GM19438 (cell line): ENCODE results near the gene BMS1.
"Not testable (repeated sequence)": the region's sequence is repeated elsewhere in the genome, so short reads cannot be mapped to it uniquely, and the experiment has no call there.

Experiments
- ATAC-seq: cut with Tn5 transposase; IDR thresholded peaks from one replicate; pipeline ENCODE4 v1.9.1; 2021; ENCODE audit warnings: low read depth; ENCODE audit not compliant: unreplicated experiment

Gene BMS1

DNA sequence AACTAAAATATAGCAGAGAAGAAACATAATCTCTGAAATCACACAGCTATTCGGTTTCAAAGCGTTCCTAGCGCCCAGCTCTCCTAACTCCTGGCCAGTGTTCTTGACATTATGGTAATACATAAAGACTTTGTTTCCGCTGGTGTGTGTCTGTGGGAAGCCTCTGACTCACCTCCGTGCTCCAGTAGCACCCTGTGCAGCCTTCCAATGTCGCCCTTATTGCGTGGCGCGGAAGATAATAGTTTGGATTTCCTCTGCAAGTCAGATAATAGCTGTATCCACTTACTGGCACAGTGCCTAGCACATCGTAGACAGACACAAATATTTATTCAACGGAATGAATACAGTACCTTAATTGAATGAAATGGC, 570 bp downstream of the BMS1 start:
- no peak for ATAC-seq

- ATAC-seq, result no peak
Observed at GRCh38 chr10:42785759-42786158, 3.2 kb downstream of the BMS1 start.

DNA sequence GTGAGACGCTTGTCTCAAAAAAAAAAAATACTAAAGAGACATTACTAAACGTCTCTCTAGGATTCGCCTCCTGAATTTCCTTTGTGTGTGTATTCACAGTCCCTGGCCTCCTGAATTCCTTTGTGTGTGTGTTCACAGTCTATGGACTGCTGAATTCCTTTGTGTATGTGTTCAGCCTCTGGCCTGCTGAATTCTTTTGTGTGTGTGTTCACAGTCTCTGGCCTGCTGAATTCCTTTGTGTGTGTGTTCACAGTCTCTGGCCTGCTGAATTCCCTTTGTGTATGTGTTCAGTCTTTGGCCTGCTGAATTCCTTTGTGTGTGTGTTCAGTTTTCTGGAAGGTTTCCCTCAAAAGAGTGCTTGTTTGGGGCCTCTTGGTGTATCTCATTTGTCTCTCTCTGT, 8.2 kb downstream of the BMS1 start:
- ATAC-seq, result no peak

GRCh38 chr10:42795701-42796100, 13.1 kb downstream of the BMS1 start:
- ATAC-seq, result no peak

DNA sequence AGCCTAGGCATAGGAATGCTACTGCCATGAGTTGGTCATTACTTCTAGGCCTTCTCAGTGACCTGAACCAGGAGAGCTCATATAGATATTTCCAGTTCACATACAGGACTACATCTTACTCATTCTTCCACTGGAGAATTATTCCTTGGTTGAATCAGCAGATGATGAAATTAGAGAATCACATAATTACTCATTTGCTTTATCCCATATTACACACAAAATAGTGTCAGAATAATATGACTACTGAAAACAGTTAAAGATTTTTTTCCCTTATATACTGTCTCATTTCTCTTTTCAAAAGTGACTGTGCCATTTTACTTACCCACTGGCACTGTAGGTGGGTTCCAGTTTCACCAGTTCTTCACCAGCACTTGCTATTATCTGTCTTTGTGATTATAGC, 18.5 kb downstream of the BMS1 start:
- no peak for ATAC-seq

DNA sequence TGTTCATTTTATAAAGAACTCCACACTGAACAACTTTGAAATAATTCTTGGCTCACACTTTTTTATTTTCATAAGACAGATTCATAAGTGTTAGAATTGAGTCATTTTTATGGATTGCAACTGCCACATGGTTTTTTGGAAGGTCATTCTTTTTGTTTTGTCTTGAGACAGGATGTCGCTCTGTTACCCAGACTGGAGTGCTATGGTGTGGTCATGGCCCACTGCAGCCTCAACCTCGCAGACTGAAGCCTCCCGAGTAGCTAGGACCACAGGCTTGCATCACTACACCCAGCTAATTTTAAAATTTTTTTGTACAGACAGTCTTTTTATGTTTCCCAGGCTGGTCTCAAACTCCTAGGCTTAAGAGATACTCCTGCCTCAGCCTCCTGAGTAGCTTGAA, 20.3 kb downstream of the BMS1 start:
- ATAC-seq, result no peak

DNA sequence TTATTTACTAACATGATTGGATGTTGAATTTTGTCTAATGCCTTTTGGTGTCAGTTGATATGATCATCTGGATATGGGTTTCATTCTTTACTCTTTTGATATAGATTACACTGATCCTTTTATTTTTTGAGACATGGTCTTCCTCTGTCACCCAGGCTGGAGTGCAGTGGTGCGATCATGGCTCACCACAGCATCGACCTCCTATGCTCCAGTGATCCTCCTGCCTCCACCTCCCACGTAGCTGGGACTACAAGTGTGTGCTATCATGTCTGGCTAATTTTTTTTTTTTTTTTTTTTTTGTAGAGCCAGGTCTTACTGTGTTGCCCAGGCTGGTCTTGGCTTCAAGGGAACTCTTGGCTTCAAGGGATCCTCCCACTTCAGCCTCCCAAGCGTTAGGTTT, 27.1 kb downstream of the BMS1 start:
- no peak for ATAC-seq

DNA sequence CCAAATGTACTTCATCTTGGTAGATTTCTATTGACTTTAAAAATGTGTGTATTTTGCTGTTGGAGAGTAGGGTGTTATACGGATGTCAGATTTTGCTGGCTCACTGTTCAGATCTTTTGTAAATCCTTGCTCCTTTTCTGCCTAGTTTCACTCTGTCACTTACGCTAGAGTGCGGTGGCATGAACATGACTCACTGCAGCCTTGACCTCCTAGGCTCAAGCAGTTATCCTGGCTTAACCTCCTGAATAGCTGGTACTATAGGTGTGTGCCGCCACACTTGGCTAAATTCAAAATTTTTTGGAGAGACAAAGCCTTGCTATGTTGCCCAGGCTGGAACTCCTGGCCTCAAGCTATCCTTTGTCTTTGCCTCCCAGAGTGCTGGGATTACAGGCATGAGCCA, 29.4 kb downstream of the BMS1 start:
- no peak for ATAC-seq

DNA sequence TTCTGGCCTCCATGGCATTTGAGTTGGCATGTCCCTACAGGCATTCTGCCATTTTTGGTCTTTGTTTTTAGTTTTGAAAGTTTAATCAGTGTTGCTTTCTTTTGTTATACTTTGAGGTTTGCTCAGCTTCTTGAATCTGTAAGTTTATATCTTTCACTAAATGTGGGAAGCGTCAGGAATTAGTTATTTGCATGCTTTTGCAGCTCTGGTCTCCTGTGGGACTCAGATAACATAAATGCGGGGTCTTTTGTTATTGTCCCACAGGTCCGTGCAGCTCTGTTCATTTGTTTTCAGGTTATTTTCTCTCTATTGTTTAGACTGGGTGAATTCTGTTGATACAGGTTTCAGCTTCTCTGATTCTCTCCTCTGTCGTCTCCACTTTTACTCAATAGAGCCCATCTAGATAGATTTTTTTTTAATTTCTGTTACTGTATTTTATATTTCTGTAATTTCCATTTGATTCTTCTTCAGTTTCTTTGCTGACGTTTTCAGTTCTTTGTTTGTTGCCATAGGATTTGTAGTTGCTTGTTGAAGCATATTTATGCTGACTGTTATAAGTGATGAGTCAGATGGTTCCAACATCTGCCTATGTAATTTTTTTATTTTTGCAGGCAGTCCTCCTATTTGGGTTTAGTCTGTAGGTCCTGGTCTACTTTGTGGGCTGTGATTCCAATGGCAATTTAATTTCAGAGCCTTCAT, 31.5 kb downstream of the BMS1 start:
- not testable (repeated sequence) for ATAC-seq

DNA sequence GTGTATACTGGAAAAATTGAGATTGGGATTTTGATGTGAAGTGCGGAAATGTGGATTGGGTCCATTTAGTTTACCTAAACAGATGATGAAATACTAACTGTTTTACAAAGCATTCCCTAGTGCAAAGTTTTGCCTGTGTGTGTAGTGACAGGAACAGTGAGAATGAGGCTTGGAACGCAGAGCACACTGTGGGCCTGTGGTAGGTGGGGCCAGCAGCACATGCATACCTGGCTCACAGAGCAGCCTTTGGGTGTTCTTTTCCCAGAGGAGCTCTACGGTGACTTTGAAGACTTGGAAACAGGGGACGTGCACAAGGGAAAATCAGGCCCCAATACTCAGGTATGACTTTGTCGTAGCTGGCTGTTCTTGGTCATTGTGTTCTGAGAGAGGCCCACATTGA, 33.7 kb downstream of the BMS1 start:
- ATAC-seq, result not testable (repeated sequence)

GRCh38 chr10:42816912-42817311, 34.3 kb downstream of the BMS1 start:
- ATAC-seq, result no peak

DNA sequence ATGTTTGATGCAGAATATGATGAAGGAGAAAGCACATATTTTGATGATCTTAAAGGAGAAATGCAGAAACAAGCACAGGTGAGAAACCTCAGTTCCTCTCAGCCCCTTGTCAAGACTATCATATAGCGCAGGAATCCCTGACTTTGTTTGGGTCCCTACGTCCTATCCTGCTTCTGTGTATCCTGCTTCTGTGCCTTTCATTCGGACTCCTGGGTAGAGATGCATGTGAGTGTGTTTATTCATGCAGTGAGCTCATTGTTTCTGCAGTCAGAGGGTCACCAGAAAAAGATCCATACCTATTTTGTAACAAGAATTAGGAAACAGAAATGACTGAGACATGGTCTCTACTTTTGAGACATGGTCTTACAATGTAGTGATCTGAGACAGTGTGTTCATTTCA, 34.8 kb downstream of the BMS1 start:
- ATAC-seq, result not testable (repeated sequence)

DNA sequence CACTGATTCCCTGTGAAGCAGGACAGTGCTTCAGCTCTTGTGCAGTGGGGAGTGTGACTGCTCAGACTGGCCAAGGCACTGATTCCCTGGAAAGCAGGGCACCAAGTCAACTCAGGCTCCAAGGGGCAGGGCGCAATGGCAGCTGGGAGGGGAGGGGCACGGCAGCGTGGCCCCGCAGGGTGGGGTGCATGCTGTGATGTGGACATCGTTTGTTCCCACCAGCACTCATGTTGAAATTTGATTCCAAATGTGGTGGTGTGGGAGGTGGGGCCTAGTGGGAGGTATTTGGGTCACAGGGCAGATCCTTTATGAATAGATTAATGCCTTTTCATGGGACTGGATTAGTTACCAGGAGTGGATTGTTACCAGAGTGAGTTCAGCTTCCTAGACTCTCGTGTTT, 44.2 kb downstream of the BMS1 start:
- ATAC-seq, result not testable (repeated sequence)

DNA sequence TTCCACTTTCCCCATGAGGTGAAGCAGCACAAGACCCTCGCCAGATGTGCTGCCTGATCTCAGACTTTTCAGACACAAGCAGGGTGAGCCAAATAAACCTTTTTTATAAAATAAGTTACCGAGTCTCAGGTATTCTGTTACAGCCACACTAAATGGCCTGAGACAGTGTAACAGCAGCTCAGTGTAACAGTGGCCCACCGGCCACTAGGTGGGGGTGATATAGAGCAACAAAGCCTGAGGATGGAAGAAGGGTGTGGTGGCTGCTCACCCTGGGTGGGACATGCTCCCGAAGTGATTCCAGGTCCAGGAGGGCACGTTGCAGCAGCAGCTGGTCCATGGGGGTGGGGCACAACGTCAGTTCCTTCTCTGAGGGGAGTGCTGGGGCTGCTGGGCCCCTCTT, 44.6 kb downstream of the BMS1 start:
- no peak for ATAC-seq

GRCh38 chr10:42828391-42828790, 45.8 kb downstream of the BMS1 start:
- not testable (repeated sequence) for ATAC-seq

GRCh38 chr10:42830237-42830636, 47.6 kb downstream of the BMS1 start:
- no peak for ATAC-seq

DNA sequence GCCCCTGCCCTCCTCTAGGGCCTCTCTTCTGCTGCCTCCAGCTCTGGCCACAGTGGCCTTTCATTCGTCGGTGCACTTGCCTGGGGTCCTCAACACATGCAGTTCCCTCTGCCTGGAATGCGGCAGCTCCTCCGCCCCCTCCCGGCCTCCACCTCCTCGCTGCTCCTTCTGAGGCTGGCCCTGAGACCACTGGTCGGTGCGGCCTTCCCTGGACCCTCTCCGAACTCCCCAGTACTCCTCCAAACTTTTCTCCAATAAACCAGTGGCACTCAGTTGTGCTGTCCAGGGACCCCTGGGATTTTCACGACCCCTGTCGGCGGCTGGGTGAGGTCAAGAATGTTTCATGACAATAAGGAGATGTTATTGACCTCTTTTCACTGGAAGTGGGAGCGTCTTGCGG, 53.5 kb downstream of the BMS1 start:
- ATAC-seq, result no peak

GRCh38 chr10:42836771-42837468, 54.3 kb downstream of the BMS1 start:
- no peak for ATAC-seq

DNA sequence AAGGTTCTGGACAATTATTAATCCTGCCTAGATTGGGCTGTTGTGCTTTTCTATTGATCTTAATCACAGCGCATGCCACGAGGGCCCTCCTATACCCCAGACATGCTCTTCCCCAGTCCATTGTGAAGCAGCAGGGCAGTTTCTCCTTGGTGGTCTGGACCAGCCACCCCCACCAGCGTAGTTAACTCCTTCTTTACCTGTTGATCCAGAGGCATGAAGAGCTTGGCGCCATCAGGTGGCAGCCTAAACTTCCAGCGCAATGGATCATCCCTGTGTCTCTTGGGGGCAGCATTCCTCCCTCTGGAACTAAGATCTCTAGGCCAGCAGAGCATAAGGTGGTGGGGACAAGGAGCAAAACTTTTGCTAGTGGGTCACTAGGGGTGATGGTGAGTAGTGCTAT, 62.2 kb downstream of the BMS1 start:
- not testable (repeated sequence) for ATAC-seq

GRCh38 chr10:42847261-42847660, 64.7 kb downstream of the BMS1 start:
- not testable (repeated sequence) for ATAC-seq

- ATAC-seq, result no peak
Observed at GRCh38 chr10:42850931-42851330, 68.3 kb downstream of the BMS1 start.

GRCh38 chr10:42859256-42859655, 76.7 kb downstream of the BMS1 start:
- no peak for ATAC-seq
